DMS 273 (cell line): ENCODE results near the gene RPL27.

Experiments used
- DNase-seq: peaks from one replicate; lab custom pipeline; 2025; ENCODE audit not compliant: unreplicated experiment; lab: John Stamatoyannopoulos, UW

Gene RPL27

GRCh38 chr17:43051969-43052368 is 53.8 kb downstream of the RPL27 start:
- DNase-seq = no peak
